Uterus (tissue), 2 donors: ENCODE results near the gene TBC1D32.

Experiments
- CTCF ChIP-seq, 4 experiments: fragments of 200-600 bp in 2 of 4; fragments of 450-650 bp in 2 of 4; sonication (generic) in 2 of 4; IDR thresholded peaks; one replicate each; pipeline ENCODE4 v1.5.1; 2016 to 2019; ENCODE audit warnings: antibody characterized with exemption in 4 of 4, mild to moderate bottlenecking in 2 of 4, moderate library complexity in 1 of 4
- POLR2A ChIP-seq, 2 donors: fragments of 450-650 bp; IDR thresholded peaks; one replicate each; pipeline ENCODE4 v1.6.1; 2016; ENCODE audit warnings: antibody characterized with exemption in 2 of 2, mild to moderate bottlenecking in 1 of 2, moderate library complexity in 1 of 2

- TF ChIP-seq CTCF (IDR thresholded peaks at IDR 0.05) (no peak), POLR2A (IDR thresholded peaks at IDR 0.05) (no peak)
Measured at GRCh38 chr6:121187200-121187832, 147.0 kb downstream of the TBC1D32 start.
